GM21786 (cell line): ENCODE data around the gene CAPRIN2.

Experiments
- ATAC-seq: cut with Tn5 transposase; IDR thresholded peaks from one replicate; pipeline ENCODE4 v1.9.1; 2021; ENCODE audit not compliant: unreplicated experiment

The CAPRIN2 gene

DNA sequence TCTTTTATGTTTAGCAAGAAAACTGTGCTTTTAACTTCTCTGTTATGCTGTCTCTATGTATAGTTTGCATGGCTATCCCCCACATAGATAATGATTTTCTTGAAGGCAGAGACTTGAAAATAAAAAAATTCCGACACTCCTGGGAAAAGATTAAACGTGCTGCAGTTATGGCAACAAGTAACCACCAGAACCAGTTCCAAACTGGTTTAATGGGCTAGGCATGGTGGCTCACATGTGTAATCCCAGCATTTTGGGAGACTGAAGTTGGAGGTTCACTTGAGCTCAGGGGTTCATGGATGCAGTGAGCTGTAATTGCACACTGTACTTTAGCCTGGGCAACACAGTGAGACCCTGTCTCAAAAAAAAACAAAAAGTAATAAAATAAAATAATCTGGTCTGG lies 15.1 kb upstream of the CAPRIN2 start:
- ATAC-seq: no peak

DNA sequence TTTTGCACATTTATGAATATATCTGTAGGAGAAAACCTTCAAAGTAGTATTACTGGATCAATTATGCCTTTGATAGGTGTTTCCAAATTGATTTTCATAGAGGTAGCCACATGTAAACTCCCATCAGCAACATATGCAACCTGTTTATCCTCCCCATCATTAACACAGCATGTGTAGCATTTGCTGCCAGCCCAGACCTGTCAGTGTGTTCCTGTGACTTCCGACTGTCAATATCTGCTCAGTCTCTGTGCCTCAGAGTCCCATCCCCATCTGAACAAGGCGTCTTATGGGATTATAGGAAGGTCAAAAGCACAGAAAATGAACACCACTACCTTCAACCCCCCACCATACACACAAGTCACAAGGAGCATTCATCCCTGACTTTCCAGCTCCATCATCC lies 9.5 kb upstream of the CAPRIN2 start:
- ATAC-seq: no peak

DNA sequence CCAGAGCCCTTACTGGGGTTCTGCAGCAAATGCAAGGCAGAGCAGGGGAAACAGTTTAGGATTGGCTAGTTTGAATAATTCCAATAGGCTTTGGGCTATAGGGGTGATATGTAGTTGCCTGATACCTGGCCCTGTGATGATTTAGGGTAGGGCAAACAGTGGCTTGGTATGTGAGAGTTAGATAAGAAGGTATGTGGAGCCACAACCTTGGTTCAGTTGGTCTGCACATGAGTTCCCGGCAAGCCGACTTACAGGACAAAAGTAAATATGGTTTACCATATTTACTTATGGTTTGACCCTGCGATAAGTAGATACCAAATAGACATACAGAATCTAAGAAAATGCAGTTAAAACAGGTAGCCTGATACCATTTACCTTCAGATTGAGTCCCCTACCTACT lies 8.3 kb upstream of the CAPRIN2 start:
- no peak for ATAC-seq

DNA sequence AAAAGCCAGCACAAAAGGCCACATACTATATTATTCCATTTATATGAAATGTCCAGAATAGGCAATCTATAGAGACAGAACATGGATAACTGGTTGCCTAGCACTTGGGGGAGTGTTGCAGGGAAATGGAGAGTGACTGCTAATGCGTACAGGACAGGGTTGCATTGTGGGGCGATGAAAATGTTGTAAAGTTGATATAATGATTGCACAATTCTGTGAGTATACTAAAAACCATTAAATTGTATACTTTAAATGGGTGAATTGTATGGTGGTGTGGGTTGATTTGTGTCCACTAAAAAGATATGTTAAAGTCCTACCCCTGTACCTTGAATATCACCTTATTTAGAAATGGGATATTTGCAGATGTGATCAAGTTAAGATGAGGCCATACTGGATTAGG lies 7.0 kb upstream of the CAPRIN2 start:
- ATAC-seq: no peak

DNA sequence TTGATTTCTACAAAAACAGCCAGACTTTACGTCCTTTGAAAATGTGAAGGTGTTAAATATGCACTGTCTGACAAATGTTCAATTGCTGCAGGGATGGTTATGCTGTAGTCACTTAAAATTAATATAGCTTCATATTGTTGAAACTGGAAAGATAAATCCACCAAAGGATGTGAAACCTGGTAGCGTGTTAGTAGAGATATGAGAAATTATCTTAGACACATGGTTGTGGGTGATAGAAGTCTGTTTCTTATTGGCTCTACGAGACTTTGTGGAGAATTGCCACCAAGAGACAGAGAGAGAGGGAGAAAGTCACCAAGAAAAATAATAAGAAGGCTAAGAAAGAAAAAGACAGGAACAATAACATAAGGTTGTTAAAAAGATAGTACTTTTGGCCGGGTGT lies 2.6 kb upstream of the CAPRIN2 start:
- ATAC-seq: no peak

DNA sequence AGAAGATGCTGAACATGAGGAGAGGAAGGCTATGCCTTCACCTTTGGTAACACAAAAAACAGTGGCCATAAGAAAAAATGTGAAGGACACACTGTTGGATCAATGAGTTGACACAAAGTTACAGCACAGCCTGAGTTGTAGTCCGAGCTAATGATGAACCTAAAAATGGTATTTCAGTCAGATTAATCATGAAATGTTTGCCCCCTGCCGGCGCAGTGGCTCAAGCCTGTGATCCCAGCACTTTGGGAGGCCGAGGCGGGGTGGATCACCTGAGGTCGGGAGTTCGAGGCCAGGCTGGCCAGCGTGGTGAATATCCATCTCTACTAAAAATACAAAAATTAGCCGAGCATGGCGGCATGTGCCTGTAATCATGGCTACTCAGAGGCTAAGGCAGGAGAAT lies 1.3 kb upstream of the CAPRIN2 start:
- ATAC-seq: no peak

DNA sequence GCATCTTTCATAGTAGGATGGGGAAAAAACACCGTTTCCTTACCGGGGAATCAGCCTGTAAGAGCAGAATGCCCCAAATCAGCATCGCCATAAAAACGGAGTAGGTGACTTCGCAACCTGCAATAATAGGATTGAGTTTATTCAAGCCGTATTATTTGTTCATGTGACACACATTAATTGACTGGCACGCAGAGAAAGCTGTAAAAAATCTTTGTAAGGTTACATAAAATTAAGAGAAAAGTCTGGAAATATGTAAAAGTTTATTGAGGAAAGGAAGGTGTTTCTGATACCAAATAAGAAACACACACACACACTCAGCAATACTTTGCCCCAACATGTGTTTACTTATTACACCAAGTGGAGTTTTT lies 628 bp upstream of the CAPRIN2 start:
- no peak for ATAC-seq

DNA sequence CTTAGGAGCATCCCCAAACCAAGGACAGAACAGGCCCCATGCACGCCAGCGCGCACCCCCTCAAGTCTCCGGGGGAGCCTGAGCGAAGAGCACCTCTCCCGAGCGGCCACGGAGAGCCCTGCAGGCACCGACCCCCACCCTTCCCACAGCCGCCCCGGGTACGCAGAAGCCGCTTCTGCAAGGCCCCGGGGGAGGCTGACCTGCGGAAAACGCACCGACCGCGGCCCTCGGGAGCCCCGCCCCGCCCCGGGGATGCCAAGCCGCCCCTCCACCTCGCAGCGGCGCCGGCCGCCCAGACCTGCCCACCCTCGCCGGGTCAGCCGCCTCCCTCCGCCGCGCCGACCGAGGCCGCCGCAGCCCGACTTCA lies 385 bp downstream of the CAPRIN2 start:
- ATAC-seq: peak; percentile 34

DNA sequence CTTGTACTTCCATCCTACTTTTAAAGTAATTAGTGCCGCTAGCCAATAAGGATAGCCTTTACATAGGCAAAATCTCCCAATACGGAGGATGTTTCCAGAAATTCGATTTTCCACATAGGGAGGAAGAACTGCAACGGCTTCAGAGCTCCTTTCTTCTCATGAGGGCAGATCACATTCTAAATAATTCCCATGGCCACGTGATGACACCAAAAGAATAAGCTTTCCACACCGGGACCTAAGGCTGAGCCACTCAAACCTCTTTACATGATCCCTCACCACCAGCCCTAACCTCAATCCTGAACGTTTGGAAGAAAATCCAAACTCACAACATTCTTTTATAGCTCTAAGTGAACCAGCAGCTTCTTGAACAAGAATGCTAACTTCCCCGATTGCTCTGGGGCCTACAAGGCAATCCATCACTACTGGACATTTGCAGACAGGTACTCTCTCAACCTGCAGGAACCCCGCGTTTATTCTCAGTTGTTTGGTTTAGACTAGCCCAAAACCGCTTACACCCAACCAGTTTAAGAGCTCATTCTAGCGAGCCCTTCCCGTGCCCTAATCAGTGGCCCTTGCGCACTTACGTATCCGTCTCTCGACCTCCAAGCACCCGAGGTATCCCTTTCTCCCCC lies 884 bp downstream of the CAPRIN2 start:
- ATAC-seq: no peak

DNA sequence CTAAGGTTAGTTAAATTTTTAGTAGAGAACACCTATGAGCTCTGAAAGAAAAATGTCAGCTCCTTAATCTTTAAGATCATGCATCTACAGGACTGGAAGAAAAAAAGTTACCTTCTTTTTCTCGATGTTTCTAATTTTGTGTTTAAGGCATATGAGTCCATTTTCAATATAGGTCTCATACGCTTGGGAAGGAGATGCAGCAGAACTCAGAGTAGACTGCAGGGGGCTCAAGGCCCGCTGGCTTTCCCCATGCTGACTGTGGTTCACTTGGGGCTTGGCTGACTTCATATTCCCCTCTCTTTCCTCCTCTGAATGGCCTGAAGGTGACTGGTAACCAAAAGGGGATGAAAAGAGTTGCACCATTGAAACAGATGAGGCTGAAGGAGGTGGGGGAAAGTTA lies 1.5 kb downstream of the CAPRIN2 start:
- ATAC-seq: no peak

DNA sequence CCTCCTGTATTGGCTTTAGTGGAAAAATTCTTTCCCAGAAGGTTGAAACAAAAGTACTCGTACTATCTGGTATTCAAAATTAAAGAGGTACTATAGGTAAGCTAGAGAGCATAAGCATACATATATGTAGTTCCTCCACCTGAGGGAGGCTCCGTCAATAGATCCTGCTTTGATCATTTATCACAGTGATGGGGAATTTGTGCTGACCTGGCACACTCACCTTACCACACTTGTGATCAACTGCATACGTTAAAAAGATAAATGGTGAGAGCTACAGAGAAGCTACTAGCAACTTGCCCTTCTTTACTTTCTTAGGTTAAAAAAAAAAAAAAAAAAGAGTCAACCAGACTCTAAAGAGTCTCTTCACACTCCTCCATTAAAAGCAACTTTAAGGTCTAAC lies 2.5 kb downstream of the CAPRIN2 start:
- ATAC-seq: no peak

DNA sequence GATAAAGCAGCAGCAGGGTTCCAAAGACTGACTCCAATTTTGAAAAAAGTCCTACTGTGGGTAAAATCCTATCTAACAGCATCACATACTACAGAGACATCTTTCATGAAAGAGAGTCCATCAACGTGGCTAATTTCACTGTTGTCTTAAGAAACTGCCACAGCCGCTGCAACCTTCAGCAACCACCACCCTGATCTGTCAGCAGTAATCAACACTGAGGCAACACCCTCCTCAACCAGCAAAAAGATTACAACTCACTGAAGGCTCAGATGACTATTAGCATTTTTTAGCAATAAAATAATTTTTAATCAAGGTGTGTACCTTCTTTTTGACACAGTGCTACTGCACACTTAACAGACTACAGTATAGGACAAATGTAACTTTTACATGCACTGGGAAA lies 6.6 kb downstream of the CAPRIN2 start:
- ATAC-seq: no peak

DNA sequence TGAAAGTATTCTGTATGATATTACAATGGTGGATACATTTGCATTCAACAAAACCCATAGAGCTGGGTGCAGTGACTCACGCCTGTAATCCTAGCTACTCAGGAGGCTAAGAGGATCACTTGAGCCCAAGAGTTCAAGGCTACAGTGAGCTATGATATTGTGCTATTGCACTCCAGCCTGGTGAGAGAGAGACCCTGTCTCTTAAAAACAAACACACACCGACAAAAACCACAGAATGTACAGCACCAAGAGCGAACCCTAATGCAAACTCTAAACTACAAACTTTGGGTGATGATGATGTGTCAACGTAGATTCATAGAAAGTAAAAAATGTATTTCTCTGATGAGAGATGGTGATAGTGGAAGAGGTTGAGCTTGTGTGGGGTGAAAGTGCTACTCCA lies 8.6 kb downstream of the CAPRIN2 start:
- no peak for ATAC-seq

DNA sequence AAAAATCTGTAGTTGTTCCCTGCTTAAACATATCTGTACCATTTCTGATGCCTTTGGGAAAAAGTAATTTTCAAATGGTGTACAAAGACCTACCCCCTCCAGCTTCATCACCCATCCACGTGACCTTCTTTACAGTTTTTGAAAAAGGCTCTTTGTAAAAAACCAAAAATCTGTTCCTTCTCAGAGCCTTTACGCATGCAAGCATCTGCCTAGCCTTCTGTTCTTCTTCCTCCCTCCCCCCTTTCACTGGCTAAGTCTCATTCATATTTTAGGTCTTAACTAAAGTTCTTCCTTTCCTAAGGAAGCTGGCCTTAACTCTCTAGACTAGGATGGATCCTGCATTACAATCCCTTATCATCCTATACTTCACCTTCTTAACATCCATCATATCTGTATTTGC lies 10.4 kb downstream of the CAPRIN2 start:
- no peak for ATAC-seq

DNA sequence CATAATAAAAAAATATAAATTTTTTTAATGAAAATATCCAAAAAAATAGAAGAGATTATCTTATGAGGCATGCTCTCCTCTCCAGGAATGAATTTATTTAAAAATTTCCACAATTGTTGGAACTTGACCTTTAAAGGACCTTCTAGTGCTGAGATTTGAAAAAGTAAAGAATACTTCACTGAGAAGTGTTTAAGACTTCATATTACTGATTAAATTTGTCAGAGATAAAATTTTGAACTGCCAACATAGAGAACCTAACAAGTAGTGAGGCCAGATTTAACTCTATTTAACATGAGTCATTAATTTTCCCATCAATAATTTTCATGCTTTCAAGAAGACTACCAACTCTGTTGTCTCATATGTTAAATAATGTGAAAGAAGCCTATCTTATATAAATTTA lies 14.5 kb downstream of the CAPRIN2 start:
- no peak for ATAC-seq

DNA sequence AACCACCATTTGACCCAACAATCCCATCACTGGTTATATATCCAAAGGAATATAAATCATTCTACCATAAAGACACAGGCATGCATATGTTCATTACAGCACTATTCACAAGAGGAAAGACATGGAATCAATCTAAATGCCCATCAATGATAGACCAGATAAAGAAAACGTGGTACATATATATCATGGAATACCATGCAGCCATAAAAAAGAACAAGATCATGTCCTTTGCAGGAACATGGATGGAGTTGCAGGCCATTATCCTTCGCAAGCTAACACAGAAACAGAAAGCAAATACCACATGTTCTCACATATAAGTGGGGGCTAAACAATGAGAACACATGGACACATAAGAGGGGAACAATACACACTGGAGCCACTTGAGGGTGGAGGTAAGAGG lies 15.7 kb downstream of the CAPRIN2 start:
- no peak for ATAC-seq

DNA sequence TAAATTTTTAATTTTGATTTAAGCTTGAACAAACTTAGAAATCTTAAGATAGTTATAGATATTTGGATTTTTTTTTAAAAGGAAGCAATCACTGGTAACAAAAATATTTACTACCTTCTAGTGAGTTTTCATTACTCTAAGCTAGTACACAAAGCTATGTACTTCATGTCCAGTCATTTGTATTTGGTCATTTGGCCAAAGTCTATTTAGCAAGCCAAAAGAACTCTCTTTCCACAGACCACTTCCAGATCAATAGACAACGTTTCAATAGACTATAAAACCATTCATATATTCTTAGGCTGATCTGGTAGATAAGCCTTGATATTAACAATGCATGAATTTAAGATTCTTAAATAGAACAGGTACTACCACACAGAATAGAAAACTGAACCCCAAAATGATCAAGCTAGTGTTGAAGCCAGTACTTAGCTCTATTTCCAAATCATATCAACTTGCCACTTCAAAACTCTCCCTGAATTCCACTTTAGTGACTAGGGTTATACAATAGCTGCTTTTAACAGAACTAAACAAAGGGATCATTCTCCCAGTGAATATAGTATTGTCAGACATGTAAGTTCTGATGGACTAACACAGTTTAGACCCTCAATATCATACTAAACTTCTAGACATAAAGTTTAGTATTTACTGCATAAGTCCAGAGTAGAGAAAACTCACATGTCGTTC lies 21.7 kb downstream of the CAPRIN2 start:
- ATAC-seq: no peak

DNA sequence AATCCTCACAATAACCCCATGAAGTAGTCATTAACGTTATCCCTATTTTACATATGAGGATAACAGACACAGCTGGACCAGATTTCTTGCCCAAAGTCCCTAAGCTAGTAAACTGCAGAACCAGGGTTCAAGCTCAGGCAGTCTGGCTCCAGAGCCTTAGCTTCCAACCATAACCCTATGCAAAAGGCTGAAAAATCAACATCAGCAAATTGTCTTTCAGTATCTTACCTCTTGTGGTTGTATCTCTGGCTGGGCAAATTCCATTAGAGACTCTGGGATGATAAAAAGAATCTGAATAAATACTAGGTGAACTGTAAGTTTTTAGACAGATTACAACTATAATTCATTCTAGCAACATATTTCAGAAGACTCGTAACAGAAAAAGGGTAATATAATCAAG lies 24.7 kb downstream of the CAPRIN2 start:
- no peak for ATAC-seq

DNA sequence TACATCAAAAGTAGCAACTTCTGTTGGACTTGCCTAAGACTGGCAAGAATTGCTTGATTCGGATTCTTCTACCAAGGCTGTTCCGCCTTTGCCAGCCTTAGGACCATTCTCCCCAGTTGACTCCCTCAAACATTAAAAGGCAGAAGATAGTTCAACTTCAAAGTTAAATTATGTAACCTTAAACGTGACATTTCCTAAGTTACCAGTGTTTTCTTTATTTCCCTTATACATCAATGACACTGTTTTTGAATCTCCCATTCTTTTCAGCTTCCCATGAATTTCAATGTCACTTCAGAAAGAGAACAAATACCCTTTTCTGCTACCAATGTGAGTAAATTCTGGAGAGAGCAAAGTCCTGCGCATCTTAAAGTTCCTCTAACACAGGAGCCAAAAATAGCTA lies 25.2 kb downstream of the CAPRIN2 start:
- ATAC-seq: no peak

DNA sequence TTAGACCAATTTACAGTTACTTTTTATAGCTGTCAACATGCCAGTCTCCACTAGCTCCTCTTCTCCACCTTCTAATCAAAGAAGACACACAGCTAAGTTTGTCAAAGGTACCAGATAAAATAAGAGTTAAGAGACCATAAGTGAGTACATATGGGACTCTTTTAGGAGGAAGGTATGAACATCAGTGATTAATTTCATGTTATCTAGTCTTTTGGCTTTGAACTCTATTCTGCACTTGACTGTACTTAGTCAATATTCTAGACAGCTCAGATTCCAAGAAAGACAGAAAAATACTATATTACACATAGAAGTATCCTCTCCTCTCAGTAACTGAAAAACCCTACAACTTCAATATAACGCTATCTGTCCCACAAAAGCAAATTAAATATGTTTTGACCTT lies 28.1 kb downstream of the CAPRIN2 start:
- no peak for ATAC-seq

DNA sequence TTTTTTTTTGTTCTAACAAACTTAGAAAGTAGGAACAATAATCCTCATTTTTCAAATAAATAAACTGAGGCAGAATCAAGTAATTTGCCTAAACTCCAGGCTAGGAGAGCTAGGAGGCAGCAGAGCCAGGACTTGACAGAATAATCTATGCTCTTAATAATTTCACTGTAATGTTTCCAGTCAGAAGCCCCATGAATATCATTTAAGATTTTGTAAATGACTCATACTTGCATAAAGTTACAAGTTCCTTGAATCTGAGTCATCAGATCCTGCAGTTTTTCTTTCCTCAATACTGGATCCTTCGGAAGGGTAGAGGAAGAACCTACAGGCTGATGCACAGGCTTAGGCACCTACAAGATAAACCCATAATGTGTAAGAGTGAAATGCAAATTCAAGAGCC lies 29.0 kb downstream of the CAPRIN2 start:
- ATAC-seq: no peak

DNA sequence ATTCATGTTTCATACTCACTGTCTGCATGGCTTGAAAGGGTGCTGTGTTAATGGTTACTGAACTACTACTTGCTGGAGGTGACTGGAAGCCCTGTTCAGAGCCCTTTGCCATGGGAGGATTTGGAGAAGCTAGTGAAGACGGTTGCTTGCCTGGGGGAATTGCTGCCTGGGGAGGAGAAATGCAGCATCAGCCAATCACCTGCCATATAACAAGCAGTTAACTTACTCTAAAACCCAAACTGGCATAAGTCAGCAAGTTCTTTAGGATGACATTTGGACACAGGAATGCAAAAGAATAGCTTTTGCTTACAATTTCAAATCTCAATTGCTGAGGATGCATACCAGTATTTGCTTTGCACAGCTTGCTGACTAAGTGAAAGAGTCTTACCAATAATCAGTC lies 35.7 kb downstream of the CAPRIN2 start:
- ATAC-seq: no peak

DNA sequence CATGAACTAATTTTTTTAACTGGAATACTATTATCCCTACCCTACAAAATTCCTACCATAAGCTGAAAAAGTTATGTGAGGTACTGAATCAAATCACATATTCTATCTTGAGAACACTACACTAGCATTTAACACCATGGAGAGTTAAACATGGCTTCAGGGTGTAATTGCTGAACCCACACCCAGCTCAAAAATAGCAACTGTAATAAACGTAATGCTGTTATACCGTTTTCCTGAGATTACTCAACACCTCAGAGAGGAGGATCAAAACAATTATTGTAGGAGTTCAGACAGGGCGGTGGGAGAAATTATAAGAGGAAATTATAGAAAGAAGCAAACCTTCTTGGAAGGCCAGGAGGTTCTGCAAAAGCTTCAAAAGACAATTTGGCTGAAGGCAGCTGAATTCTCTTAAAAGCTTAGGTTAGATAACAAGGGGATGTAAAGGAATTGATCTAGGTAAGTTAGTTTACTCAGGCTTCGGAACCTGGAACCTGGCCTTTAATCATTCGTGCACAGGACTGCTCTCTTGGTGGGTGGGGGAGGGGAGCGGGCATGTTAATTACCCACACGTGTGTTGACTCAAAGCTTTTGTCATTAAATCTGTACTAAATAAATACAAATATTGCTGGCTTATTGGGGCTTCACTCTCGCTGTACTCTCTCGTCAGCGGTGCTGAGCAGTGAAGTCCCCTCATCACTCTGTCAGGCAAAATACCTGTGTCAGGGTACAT lies 47.0 kb downstream of the CAPRIN2 start:
- ATAC-seq: no peak
